ENCODE results near the gene COL5A1.

COL5A1 gene

GRCh38 chr9:134886413-134886913, 244.9 kb downstream of the COL5A1 start:
- Histone ChIP-seq H3K9me3 (ENCODE audit: control insufficient read depth, insufficient read depth, low read length) (no peaks in the 10 kb centered on the region), H3K27me3 (ENCODE audit: control insufficient read depth, insufficient read depth, low read length) (no peaks in the 10 kb centered on the region), H3K4me1 (ENCODE audit: control insufficient read depth, insufficient read depth, low read length) (no peaks in the 10 kb centered on the region), H3K36me3 (ENCODE audit: control insufficient read depth, insufficient read depth, low read length) (no peaks in the 10 kb centered on the region; the same call in 1 of the 2 replicates), H3K4me3 (ENCODE audit: low read length) (no peak overlapping the region), H3K27ac (ENCODE audit: low read length) (no peak overlapping the region)
- no peak for DNase-seq (ENCODE audit: low read depth, low spot score)
- WGBS (ENCODE audit: insufficient coverage, insufficient read length), result no CpG with 5 or more reads among the region's 11 CpGs

GRCh38 chr9:134887219-134887618, 245.6 kb downstream of the COL5A1 start:
- Histone ChIP-seq H3K4me1 (ENCODE audit: control insufficient read depth, insufficient read depth, low read length) (no peaks in the 10 kb centered on the region), H3K27ac (ENCODE audit: low read length) (no peak overlapping the region)
- no CpG with 5 or more reads among the region's 10 CpGs for WGBS (ENCODE audit: insufficient coverage, insufficient read length)

DNA sequence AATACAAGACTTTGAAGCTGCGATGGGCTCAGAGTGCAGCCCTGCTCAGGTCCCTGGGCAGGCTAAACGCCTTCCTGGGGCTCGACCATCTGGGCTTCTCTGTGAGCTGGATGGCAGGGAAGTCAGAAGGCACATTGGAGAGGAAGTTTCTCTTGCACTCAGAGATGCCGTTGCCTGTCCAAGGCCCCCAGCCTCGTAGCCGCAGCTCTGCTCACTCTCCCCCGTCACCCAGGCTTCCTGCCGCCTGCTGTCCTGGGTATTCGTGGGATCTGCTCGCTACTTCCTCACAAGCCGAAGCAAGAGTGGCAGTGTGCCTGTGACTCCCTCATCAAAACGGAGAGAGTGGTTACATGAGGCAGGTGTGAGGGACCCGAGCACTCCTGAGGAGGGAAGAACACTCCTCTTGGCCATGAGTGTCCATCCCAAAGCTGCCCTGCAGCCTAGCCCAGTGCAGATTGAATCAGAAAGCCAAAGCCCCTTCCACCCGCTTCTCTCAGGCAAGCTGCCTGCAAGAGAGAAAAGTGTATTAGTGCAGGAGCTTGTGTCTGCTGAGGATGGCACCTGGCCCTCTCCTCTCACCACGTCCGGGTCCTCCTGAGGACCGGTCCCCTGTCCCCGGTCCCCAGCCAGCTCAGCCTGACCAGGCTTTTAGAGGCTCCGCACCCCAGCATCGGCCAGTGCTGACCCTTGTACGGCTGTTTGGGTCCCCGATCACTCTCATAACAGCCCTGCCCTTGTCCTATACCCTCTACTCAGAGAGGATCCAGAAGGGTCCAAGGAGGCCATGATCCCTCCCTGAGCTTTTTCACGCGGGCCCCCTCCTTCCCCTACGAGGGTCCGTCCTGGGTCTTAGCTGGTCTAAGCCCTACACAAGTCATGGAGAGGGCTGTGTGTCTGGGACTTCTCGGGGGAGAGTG, 246.3 kb downstream of the COL5A1 start:
- Histone ChIP-seq H3K27ac (ENCODE audit: low read length) (no peak overlapping the region), H3K9me3 (ENCODE audit: control insufficient read depth, insufficient read depth, low read length) (no peaks in the 10 kb centered on the region), H3K4me3 (ENCODE audit: low read length) (no peak overlapping the region), H3K36me3 (ENCODE audit: control insufficient read depth, insufficient read depth, low read length) (no peaks in the 10 kb centered on the region; the same call in 1 of the 2 replicates), H3K4me1 (ENCODE audit: control insufficient read depth, insufficient read depth, low read length) (no peaks in the 10 kb centered on the region), H3K27me3 (ENCODE audit: control insufficient read depth, insufficient read depth, low read length) (no peaks in the 10 kb centered on the region)
- no peak for DNase-seq (ENCODE audit: low read depth, low spot score)
- WGBS (ENCODE audit: insufficient coverage, insufficient read length), result no CpG with 5 or more reads among the region's 27 CpGs

More at GRCh38 chr9:134887219-134887618, 245.6 kb downstream of the COL5A1 start:
- Histone ChIP-seq H3K4me3 (ENCODE audit: low read length) (no peak overlapping the region), H3K27me3 (ENCODE audit: control insufficient read depth, insufficient read depth, low read length) (no peaks in the 10 kb centered on the region), H3K36me3 (ENCODE audit: control insufficient read depth, insufficient read depth, low read length) (no peaks in the 10 kb centered on the region; the same call in 1 of the 2 replicates), H3K9me3 (ENCODE audit: control insufficient read depth, insufficient read depth, low read length) (no peaks in the 10 kb centered on the region)
- no peak for DNase-seq (ENCODE audit: low read depth, low spot score)

GRCh38 chr9:134888603-134889190, 247.1 kb downstream of the COL5A1 start:
- Histone ChIP-seq H3K4me1 (ENCODE audit: control insufficient read depth, insufficient read depth, low read length) (no peaks in the 10 kb centered on the region), H3K4me3 (ENCODE audit: low read length) (no peak overlapping the region), H3K9me3 (ENCODE audit: control insufficient read depth, insufficient read depth, low read length) (no peaks in the 10 kb centered on the region), H3K27me3 (ENCODE audit: control insufficient read depth, insufficient read depth, low read length) (no peaks in the 10 kb centered on the region), H3K27ac (ENCODE audit: low read length) (no peak overlapping the region), H3K36me3 (ENCODE audit: control insufficient read depth, insufficient read depth, low read length) (no peaks in the 10 kb centered on the region)
- DNase-seq (ENCODE audit: low read depth, low spot score), result no peak
- WGBS (ENCODE audit: insufficient coverage, insufficient read length), result no CpG with 5 or more reads among the region's 14 CpGs

GRCh38 chr9:134889386-134890154, 248.0 kb downstream of the COL5A1 start:
- WGBS (ENCODE audit: insufficient coverage, insufficient read length), result no CpG with 5 or more reads among the region's 10 CpGs
- no peaks in the 10 kb centered on the region for H3K4me1 ChIP-seq (ENCODE audit: control insufficient read depth, insufficient read depth, low read length)
- DNase-seq (ENCODE audit: low read depth, low spot score), result no peak
- H3K9me3 ChIP-seq (ENCODE audit: control insufficient read depth, insufficient read depth, low read length), result no peaks in the 10 kb centered on the region
- H3K27me3 ChIP-seq (ENCODE audit: control insufficient read depth, insufficient read depth, low read length), result no peaks in the 10 kb centered on the region
- H3K36me3 ChIP-seq (ENCODE audit: control insufficient read depth, insufficient read depth, low read length), result no peaks in the 10 kb centered on the region
- H3K27ac ChIP-seq (ENCODE audit: low read length), result no peak overlapping the region
- H3K4me3 ChIP-seq (ENCODE audit: low read length), result no peak overlapping the region

DNA sequence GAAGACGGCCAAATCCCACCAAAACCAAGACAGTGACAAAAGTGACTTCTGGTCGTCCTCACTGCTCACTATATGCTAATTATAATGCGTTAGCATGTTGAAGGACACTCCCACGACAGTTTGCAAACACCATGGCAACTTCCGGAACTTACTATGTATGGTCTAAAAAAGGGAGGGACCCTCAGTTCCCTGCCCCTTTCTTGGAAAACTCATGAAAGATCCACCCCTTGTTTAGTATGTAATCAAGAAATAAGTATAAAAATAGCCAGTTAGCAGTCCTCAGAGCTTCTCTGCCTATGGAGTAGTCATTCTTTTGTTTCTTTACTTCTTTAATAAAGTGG, 248.5 kb downstream of the COL5A1 start:
- no peaks in the 10 kb centered on the region for H3K36me3 ChIP-seq (ENCODE audit: control insufficient read depth, insufficient read depth, low read length)
- no peaks in the 10 kb centered on the region for H3K4me1 ChIP-seq (ENCODE audit: control insufficient read depth, insufficient read depth, low read length)
- no peaks in the 10 kb centered on the region for H3K9me3 ChIP-seq (ENCODE audit: control insufficient read depth, insufficient read depth, low read length)
- DNase-seq (ENCODE audit: low read depth, low spot score), result no peak
- no peaks in the 10 kb centered on the region for H3K27me3 ChIP-seq (ENCODE audit: control insufficient read depth, insufficient read depth, low read length)
- WGBS (ENCODE audit: insufficient coverage, insufficient read length), result no CpG with 5 or more reads among the region's 5 CpGs
- no peak overlapping the region for H3K4me3 ChIP-seq (ENCODE audit: low read length)
- H3K27ac ChIP-seq (ENCODE audit: low read length), result no peak overlapping the region

DNA sequence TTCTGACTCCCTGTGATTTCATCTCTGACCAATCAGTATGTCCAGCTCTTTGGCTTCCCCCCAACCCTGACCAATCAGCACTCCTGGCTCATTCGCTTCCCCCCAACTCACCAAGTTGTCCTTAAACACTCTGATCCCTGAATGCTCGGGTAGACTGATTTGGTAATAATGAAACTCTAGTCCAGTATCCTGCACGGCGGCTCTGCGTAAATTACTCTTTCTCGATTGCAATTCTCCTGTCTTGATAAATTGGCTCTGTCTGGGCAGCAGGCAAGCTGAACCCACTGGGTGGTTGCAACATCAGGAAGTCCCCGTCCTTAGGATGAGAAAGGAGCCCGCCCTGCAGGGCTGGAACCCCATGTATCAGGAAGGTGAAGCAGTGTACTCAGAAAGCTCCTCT, 249.4 kb downstream of the COL5A1 start:
- no peak overlapping the region for H3K27ac ChIP-seq (ENCODE audit: low read length)
- no peak overlapping the region for H3K4me3 ChIP-seq (ENCODE audit: low read length)
- no peak for DNase-seq (ENCODE audit: low read depth, low spot score)
- no CpG with 5 or more reads among the region's 8 CpGs for WGBS (ENCODE audit: insufficient coverage, insufficient read length)
- no peaks in the 10 kb centered on the region for H3K9me3 ChIP-seq (ENCODE audit: control insufficient read depth, insufficient read depth, low read length)
- H3K36me3 ChIP-seq (ENCODE audit: control insufficient read depth, insufficient read depth, low read length), result no peaks in the 10 kb centered on the region
- H3K4me1 ChIP-seq (ENCODE audit: control insufficient read depth, insufficient read depth, low read length), result no peaks in the 10 kb centered on the region
- no peaks in the 10 kb centered on the region for H3K27me3 ChIP-seq (ENCODE audit: control insufficient read depth, insufficient read depth, low read length)

DNA sequence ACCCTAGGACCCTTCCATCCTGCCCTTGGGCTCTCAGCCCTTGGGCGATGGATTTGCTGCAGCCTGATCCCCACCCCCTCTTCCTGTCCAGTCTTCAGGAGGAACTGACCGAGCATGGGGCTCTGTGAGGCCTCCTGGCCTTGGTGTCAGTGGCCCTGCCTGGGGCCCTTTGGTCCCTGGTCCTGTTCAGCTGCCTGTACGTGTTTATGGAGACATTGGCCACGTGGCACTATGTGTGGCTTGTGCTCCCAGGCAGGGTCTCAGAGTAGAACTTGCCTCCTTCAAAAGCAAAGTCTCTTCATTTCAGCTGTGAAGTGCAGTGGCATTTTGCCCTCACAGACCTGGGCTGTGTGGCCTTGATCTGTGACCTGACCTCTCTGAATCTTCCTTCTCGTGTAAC, 250.1 kb downstream of the COL5A1 start:
- H3K36me3 ChIP-seq (ENCODE audit: control insufficient read depth, insufficient read depth, low read length), result no peaks in the 10 kb centered on the region
- WGBS (ENCODE audit: insufficient coverage, insufficient read length), result no CpG with 5 or more reads among the region's 5 CpGs
- no peaks in the 10 kb centered on the region for H3K9me3 ChIP-seq (ENCODE audit: control insufficient read depth, insufficient read depth, low read length)
- H3K27me3 ChIP-seq (ENCODE audit: control insufficient read depth, insufficient read depth, low read length), result no peaks in the 10 kb centered on the region
- no peak overlapping the region for H3K4me3 ChIP-seq (ENCODE audit: low read length)
- H3K4me1 ChIP-seq (ENCODE audit: control insufficient read depth, insufficient read depth, low read length), result no peaks in the 10 kb centered on the region
- DNase-seq (ENCODE audit: low read depth, low spot score), result no peak
- H3K27ac ChIP-seq (ENCODE audit: low read length), result no peak overlapping the region

DNA sequence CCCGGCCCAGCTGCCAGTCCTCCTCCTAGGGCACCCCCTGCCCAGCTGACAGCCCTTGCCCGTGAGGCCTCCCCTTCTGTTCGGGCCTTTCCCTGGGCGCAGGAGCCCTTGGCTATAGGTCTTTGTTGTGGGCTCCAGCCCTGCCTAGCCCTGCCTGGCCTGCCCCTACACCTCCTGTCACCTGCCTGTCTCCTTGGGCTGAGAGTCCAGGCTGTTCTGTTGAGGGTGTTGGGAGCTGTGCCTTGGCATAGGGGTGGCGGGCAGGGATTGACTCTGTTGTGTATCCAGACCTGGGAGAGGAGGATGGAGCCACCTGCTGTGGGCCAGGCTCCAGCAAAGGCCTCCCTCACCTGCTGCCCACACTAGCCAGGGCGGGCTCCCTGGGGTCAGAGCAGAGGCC, 250.6 kb downstream of the COL5A1 start:
- no peak for DNase-seq (ENCODE audit: low read depth, low spot score)
- Histone ChIP-seq H3K4me1 (ENCODE audit: control insufficient read depth, insufficient read depth, low read length) (no peaks in the 10 kb centered on the region), H3K4me3 (ENCODE audit: low read length) (no peak overlapping the region), H3K27ac (ENCODE audit: low read length) (no peak overlapping the region), H3K27me3 (ENCODE audit: control insufficient read depth, insufficient read depth, low read length) (no peaks in the 10 kb centered on the region), H3K36me3 (ENCODE audit: control insufficient read depth, insufficient read depth, low read length) (no peaks in the 10 kb centered on the region), H3K9me3 (ENCODE audit: control insufficient read depth, insufficient read depth, low read length) (no peaks in the 10 kb centered on the region)
- WGBS (ENCODE audit: insufficient coverage, insufficient read length), result no CpG with 5 or more reads among the region's 6 CpGs

DNA sequence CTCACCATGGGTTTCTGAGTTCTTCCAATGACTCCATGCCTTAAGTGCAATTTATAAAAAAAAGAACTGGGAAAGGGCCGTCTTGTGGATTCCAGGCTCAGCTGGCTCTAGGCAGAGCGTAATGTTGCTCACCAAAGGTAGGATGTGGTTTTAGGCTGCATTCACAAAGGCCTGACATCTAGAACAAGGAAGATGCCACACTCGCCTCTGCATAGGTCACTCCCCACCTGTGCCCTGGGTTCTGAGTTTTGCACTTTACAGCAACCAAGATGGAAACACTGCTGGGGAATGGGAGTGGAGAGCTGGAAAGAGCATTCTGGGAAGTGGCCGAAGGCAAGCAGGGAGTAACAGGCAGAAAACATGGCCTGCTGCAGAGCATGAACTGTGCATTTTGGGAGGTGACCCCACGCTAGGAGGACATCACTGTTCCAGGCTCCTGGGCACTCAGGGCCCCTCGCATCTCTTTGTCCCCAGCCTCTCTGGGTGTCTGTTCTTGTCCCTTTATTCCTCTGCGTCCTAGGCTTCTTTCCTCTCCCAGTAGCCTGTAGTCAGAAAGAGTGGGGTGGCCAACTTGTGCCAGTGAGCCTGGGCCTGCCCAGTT, 251.3 kb downstream of the COL5A1 start:
- H3K27ac ChIP-seq (ENCODE audit: low read length), result no peak overlapping the region
- H3K27me3 ChIP-seq (ENCODE audit: control insufficient read depth, insufficient read depth, low read length), result no peaks in the 10 kb centered on the region
- no peak for DNase-seq (ENCODE audit: low read depth, low spot score)
- no peaks in the 10 kb centered on the region for H3K36me3 ChIP-seq (ENCODE audit: control insufficient read depth, insufficient read depth, low read length)
- no peaks in the 10 kb centered on the region for H3K9me3 ChIP-seq (ENCODE audit: control insufficient read depth, insufficient read depth, low read length)
- H3K4me3 ChIP-seq (ENCODE audit: low read length), result no peak overlapping the region
- WGBS (ENCODE audit: insufficient coverage, insufficient read length), result no CpG with 5 or more reads among the region's 7 CpGs
- no peaks in the 10 kb centered on the region for H3K4me1 ChIP-seq (ENCODE audit: control insufficient read depth, insufficient read depth, low read length)

Data from iPS DF 6.9 (cell line).